Bronchus fibroblast of lung (primary cell): ENCODE data around the gene FBXO15. TPM values are rescaled to one million over a fixed set of nuclear protein-coding genes. Genes with fewer than 3 reads are reported as not detected.

Source experiments
- total RNA-seq: library from RNA; depleted of rRNA; stranded (reverse); fragments of >200 nt; gene quantifications from 2 replicates; pipeline ENCODE4 v1.2.3, GENCODE V29; 2015

FBXO15 gene, protein sequence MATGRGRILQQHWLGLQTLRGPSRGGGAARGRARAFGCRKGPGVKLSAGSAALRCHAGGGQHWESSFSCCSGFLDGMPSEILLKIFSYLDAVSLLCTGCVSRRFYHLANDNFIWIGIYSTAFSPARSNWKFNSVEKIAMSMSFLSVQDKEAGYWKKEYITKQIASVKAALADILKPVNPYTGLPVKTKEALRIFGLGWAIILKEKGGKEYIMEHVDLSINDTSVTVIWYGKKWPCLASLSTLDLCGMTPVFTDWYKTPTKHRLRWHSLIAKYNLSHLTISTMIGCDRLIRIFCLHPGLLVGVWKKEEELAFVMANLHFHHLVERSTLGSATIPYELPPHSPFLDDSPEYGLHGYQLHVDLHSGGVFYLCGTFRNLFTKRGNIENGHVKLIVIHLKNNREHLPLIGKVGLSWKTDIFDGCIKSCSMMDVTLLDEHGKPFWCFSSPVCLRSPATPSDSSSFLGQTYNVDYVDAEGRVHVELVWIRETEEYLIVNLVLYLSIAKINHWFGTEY
- total RNA-seq = under 0.01 and 0.34 TPM in 2 replicates

DNA sequence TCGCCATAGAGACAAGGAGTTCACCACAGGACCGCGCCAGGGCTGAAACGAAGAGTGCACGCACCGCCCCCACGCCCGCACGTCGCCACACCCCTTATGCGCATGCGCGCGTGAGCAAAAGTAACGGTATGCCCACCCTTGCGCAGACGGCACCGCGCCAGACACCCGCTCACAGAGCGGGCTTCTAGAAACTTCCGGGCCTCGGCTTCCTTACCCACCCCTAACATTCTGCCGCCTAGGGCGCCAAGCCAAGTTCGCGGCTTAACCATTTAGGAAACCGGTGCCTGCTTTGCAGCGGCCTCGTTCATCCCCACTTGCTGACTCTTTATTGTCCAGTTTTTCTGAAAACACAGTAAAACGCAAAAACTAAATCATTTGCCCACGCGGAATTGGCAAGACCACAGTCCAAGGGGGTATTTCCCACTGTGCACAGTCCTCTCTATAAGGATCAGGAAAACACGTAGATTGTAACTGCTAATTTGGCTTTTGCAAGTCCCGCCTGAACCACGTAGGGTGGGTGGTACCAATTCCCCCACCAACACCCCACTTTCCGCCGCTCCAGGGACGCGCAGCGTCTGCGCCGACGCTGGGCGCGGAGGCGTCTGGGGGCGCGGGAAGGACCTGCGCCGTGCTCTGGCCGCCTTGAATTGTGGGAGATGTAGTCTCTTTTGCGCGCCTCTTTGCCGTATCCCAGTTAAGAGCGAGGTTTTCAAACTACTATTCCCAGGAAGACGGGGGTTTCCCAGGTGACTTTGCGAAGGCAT is at the start of gene FBXO15, which contains the start of gene TIMM21:
TSS of gene FBXO15 (minus strand) at position 56 of the 764 bp plus-strand sequence. CDS start at position 7, 49 bp downstream.
TSS of gene TIMM21 (plus strand) at position 745 of the 764 bp plus-strand sequence. CDS start 286 bp downstream, outside the sequence.

Other genes starting within 250 kb of the FBXO15 start
- 42.5 and 45.9 TPM in 2 replicates for gene TIMM21, start 689 bp upstream of the FBXO15 start, total RNA-seq
- gene CYB5A, start 144.1 kb upstream of the FBXO15 start, total RNA-seq = 120 and 121 TPM in 2 replicates
- gene C18orf63, start 168.0 kb upstream of the FBXO15 start, total RNA-seq = not detected in 2 replicates